GM19438 (cell line): ENCODE measurements around the gene RPL15.

Experiments used
- ATAC-seq: cut with Tn5 transposase; IDR thresholded peaks from one replicate; pipeline ENCODE4 v1.9.1; 2021; ENCODE audit warnings: low read depth; ENCODE audit not compliant: unreplicated experiment

RPL15 gene

GRCh38 chr3:23956701-23957100 lies 39.8 kb downstream of the RPL15 start:
- no peak for ATAC-seq

GRCh38 chr3:23959135-23959900 lies 42.4 kb downstream of the RPL15 start:
- no peak for ATAC-seq

GRCh38 chr3:23960649-23961048 lies 43.7 kb downstream of the RPL15 start:
- ATAC-seq = no peak

- ATAC-seq = no peak
Observed at GRCh38 chr3:23961066-23961465, 44.1 kb downstream of the RPL15 start.

- ATAC-seq = no peak
Observed at GRCh38 chr3:23961913-23962312, 45.0 kb downstream of the RPL15 start.

GRCh38 chr3:23964537-23965235 lies 47.8 kb downstream of the RPL15 start:
- ATAC-seq = no peak

GRCh38 chr3:23966328-23966727 lies 49.4 kb downstream of the RPL15 start:
- no peak for ATAC-seq

GRCh38 chr3:23968463-23969184 lies 51.7 kb downstream of the RPL15 start:
- no peak for ATAC-seq

GRCh38 chr3:23969393-23969792 lies 52.5 kb downstream of the RPL15 start:
- ATAC-seq = no peak
